Activated naive CD8-positive, alpha-beta T cell treated with anti-CD3 and anti-CD28 coated beads, Interleukin-2, amount 10 ng/mL, durations not matched to agents 7 days and 5 days (primary cell): ENCODE results near the gene RNF212. TPM values are rescaled to one million over a fixed set of nuclear protein-coding genes. Genes with fewer than 3 reads are reported as not detected.

Source experiments
- ATAC-seq: fragments of 150-1000 bp; cut with Tn5 transposase; one replicate; pipeline ENCODE4 v1.10.0; 2021; ENCODE audit warnings: low read depth, moderate library complexity
- POLR2A ChIA-PET: fragments of 350-600 bp; sonication (Branson Sonifier 250); formaldehyde crosslinking; loops from one replicate; lab custom pipeline; 2021; ENCODE audit warnings: antibody characterized with exemption; lab: Charles Lee
- DNase-seq: peaks from one replicate; pipeline ENCODE4 v3.0.0; 2021
- H3K27ac Mint-ChIP-seq: one replicate; pipeline ENCODE4 v1.8.0; 2022; ENCODE audit warnings: mild to moderate bottlenecking, mixed read lengths
- H3K27me3 Mint-ChIP-seq: one replicate; pipeline ENCODE4 v1.8.0; 2022; ENCODE audit warnings: mild to moderate bottlenecking, moderate library complexity, mixed read lengths
- H3K36me3 Mint-ChIP-seq: one replicate; pipeline ENCODE4 v1.8.0; 2021; ENCODE audit warnings: mild to moderate bottlenecking, mixed read lengths
- H3K4me1 Mint-ChIP-seq: one replicate; pipeline ENCODE4 v1.8.0; 2021; ENCODE audit warnings: mixed read lengths
- H3K4me3 Mint-ChIP-seq: one replicate; pipeline ENCODE4 v1.8.0; 2022; ENCODE audit warnings: mild to moderate bottlenecking, moderate library complexity, mixed read lengths
- H3K9me3 Mint-ChIP-seq: one replicate; pipeline ENCODE4 v1.8.0; 2021; ENCODE audit warnings: mixed read lengths
- total RNA-seq, 2 experiments: library from RNA; stranded (reverse); gene quantifications; one replicate each; pipeline ENCODE4 v1.2.3, GENCODE V29; 2021

Gene RNF212
- total RNA-seq, 2 experiments from 2014 or later = 7.3 to 8.1 TPM

DNA sequence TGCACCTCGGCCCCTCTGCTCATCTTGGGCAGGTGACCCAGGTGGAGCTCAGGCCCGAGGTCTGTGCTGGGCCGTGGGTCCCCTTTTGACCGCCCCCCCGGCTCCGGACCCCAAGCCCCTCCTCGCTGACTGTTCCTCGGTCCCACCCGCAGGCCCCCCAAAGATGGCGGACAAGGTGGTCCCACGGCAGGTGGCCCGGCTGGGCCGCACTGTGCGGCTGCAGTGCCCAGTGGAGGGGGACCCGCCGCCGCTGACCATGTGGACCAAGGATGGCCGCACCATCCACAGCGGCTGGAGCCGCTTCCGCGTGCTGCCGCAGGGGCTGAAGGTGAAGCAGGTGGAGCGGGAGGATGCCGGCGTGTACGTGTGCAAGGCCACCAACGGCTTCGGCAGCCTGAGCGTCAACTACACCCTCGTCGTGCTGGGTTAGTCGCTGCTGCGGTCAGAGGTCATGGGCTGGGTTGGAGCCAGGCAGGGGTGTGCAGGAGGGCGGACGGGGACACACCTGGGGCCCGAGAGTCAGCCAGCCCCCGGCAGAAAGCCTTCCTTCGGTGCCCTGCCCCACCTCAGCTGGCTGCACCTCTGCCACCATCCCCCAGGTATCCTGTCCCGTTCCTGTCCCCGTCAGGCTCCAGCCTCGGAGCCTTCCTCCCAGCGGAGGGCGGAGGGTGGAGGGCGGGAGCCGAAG is 91.2 kb downstream of the RNF212 start:
- Mint-ChIP-seq H3K27me3 (no peaks in the 10 kb centered on the region), H3K9me3 (no peaks in the 10 kb centered on the region), H3K27ac (no peak overlapping the region), H3K36me3 (peaks cover 4% of the 10 kb centered on the region), H3K4me1 (peaks cover 2% of the 10 kb centered on the region), H3K4me3 (no peak overlapping the region)
- POLR2A ChIA-PET = interaction anchor here (0.6 kb wide), 1 partner anchor 645 kb away, joined by 5 read pairs; no protein-coding TSS in a partner anchor
- ATAC-seq (no peak), DNase-seq (no peak)

Other genes starting within 250 kb of the RNF212 start
- 100 to 1,000 TPM; 169 to 182 TPM for gene GAK, start 181.2 kb downstream of the RNF212 start, total RNA-seq
- 10 to 100 TPM; 38.2 to 39.8 TPM for gene TMEM175, start 181.1 kb downstream of the RNF212 start, total RNA-seq
- 10 to 100 TPM; 31.3 to 32.4 TPM for gene DGKQ, start 140.0 kb downstream of the RNF212 start, total RNA-seq
- 10 to 100 TPM; 37.5 to 38.7 TPM for gene IDUA, start 126.5 kb downstream of the RNF212 start, total RNA-seq
- gene SLC26A1, start 120.2 kb downstream of the RNF212 start, total RNA-seq = under 1 TPM; 0.25 to 0.65 TPM
- 10 to 100 TPM; 15.5 to 19.1 TPM for gene FGFRL1, start 101.9 kb downstream of the RNF212 start, total RNA-seq
- 10 to 100 TPM; 18.5 to 18.8 TPM for gene SPON2, start 59.0 kb upstream of the RNF212 start, total RNA-seq
- gene CTBP1, start 135.6 kb upstream of the RNF212 start, total RNA-seq = 100 to 1,000 TPM; 194 to 211 TPM
- gene MAEA, start 176.3 kb upstream of the RNF212 start, total RNA-seq = 10 to 100 TPM; 73.2 to 82.9 TPM
- 10 to 100 TPM; 30.0 to 30.9 TPM for gene UVSSA, start 233.6 kb upstream of the RNF212 start, total RNA-seq